ENCODE results near the gene FTSJ3. TPM values are rescaled to one million over a fixed set of nuclear protein-coding genes. Genes with fewer than 3 reads are reported as not detected.

FTSJ3 gene
- total RNA-seq, 4 donors from 2014 or later, result 36.3 to 53.2 (median 51.7) TPM

DNA sequence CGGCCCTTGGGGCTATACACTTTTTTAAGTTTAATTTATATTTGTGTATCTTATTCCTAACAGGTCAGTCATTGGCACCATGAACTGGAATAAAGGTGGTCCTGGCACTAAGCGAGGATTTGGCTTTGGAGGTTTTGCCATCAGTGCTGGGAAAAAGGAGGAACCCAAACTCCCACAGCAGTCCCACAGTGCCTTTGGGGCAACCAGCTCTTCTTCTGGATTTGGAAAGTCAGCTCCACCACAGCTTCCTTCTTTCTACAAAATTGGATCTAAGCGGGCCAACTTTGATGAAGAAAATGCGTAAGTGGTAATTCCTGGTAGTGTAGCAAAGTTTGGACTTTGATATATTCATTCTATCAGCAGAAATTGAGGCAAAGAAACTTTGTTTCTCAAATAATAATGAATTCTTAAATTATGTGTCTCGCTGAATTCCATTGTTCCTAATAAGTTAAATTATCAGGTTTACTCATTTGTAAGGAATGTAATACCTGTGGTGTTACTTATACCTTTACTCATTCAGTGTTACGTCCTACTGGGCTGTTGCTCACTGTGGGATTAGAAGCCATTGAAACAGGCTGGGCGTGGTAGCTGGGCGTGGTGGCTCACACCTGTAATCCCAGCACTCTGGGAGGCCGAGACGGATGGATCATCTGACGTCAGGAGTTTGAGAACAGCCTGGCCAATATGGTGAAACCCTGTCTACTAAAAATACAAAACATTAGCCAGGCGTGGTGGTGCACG is 40.3 kb downstream of the FTSJ3 start:
- H3K27me3 ChIP-seq, result no peaks in the 10 kb centered on the region
- 90 to 91% methylated on average over 8 to 11 of the region's 13 CpGs for WGBS, 2 donors (ENCODE audit: low coverage in 1 of 2)
- H3K36me3 ChIP-seq, result peaks cover 0 to 75% of the 10 kb centered on the region in 2 donors
- peaks cover 0 to 61% (median 0%) of the 10 kb centered on the region in 3 donors for H3K4me1 ChIP-seq
- no peak for TF ChIP-seq POLR2A (IDR thresholded peaks at IDR 0.05)
- TF ChIP-seq POLR2AphosphoS5 (IDR thresholded peaks at IDR 0.05), result no peak
- no peak for TF ChIP-seq EP300 (IDR thresholded peaks at IDR 0.05)
- TF ChIP-seq, protein P1, sequence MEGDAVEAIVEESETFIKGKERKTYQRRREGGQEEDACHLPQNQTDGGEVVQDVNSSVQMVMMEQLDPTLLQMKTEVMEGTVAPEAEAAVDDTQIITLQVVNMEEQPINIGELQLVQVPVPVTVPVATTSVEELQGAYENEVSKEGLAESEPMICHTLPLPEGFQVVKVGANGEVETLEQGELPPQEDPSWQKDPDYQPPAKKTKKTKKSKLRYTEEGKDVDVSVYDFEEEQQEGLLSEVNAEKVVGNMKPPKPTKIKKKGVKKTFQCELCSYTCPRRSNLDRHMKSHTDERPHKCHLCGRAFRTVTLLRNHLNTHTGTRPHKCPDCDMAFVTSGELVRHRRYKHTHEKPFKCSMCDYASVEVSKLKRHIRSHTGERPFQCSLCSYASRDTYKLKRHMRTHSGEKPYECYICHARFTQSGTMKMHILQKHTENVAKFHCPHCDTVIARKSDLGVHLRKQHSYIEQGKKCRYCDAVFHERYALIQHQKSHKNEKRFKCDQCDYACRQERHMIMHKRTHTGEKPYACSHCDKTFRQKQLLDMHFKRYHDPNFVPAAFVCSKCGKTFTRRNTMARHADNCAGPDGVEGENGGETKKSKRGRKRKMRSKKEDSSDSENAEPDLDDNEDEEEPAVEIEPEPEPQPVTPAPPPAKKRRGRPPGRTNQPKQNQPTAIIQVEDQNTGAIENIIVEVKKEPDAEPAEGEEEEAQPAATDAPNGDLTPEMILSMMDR (IDR thresholded peaks at IDR 0.05), result no peak
- no peak overlapping the region for H3K27ac ChIP-seq
- H3K4me3 ChIP-seq, result no peak overlapping the region
- ATAC-seq, result no peak
- H3K9me3 ChIP-seq, result no peaks in the 10 kb centered on the region

DNA sequence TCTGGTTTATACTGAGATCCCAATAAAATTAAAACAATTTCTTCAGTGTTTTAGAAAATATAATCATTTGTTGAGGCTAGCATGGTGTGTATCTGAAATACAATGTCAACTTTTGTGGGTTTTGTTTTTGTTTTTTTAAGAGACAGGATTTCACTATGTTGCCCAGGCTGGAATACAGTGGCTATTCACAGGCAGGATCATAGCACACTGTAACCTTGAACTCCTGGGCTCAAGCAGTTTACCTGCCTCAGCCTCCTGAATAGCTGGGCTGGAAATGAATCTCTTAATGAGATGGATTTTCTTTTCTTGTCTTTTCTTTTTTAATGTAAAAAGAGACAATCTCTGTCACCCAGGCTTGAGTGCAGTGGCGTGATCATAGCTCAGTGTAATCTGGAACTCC is 41.3 kb downstream of the FTSJ3 start:
- H3K9me3 ChIP-seq, result no peaks in the 10 kb centered on the region
- WGBS, 2 donors (ENCODE audit: low coverage in 1 of 2), result 86 to 100% methylated on average over 1 of the region's 1 CpG
- peaks cover 0 to 70% of the 10 kb centered on the region in 2 donors for H3K36me3 ChIP-seq
- H3K4me3 ChIP-seq, result no peak overlapping the region
- ATAC-seq, result no peak
- no peak overlapping the region for H3K27ac ChIP-seq
- no peaks in the 10 kb centered on the region for H3K27me3 ChIP-seq
- H3K4me1 ChIP-seq, result peaks cover 0 to 62% (median 0%) of the 10 kb centered on the region in 3 donors
- TF ChIP-seq, protein P1 (IDR thresholded peaks at IDR 0.05), result no peak
- TF ChIP-seq POLR2AphosphoS5 (IDR thresholded peaks at IDR 0.05) (no peak), EP300 (IDR thresholded peaks at IDR 0.05) (no peak), POLR2A (IDR thresholded peaks at IDR 0.05) (no peak)

DNA sequence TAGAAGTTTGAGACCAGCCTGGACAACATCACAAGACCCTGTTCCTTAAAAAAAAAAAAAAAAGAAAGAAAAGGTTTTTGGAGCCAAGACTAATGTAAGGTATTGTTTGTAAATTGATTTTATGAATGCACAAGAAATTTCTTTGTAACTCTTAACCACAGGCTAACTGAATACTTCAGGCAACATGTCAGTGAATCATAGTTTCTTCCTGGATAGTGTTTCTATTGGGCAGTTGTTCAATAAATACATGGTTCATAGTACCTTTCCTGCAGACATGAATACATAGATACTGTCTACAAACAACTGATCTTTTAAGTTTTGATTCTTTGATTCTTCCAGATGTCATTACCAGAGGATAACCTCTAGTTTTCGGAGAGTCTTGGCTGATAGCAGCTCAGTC is 41.9 kb downstream of the FTSJ3 start:
- H3K9me3 ChIP-seq, result no peaks in the 10 kb centered on the region
- peaks cover 0 to 65% of the 10 kb centered on the region in 2 donors for H3K36me3 ChIP-seq
- no peak overlapping the region for H3K27ac ChIP-seq
- H3K27me3 ChIP-seq, result no peaks in the 10 kb centered on the region
- H3K4me3 ChIP-seq, result no peak overlapping the region
- H3K4me1 ChIP-seq, result peaks cover 0 to 66% (median 0%) of the 10 kb centered on the region in 3 donors
- 89 to 92% methylated on average over 1 of the region's 1 CpG for WGBS, 2 donors (ENCODE audit: low coverage in 1 of 2)
- no peak for TF ChIP-seq POLR2AphosphoS5 (IDR thresholded peaks at IDR 0.05)
- TF ChIP-seq, protein P1 (IDR thresholded peaks at IDR 0.05), result no peak
- TF ChIP-seq POLR2A (IDR thresholded peaks at IDR 0.05), result no peak
- TF ChIP-seq EP300 (IDR thresholded peaks at IDR 0.05), result no peak
- no peak for ATAC-seq

DNA sequence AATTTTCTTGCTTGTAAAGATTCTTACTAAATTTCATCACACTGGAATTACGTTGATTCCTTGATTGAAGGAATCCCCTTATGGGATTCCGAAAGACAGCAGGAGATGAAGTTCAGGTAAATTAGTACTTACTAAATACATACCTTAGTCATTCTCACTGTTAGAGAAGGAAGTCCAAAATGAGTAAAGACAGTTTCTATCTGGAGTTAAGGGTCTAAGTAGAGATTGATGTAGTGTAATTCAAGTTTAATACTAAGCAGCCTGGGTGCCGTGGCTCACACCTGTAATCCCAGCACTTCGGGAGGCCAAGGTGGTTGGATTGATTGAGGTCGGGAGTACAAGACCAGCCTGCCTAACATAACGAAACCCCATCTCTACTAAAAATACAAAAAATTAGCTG is 43.9 kb downstream of the FTSJ3 start:
- Histone ChIP-seq H3K36me3 (peaks cover 0 to 57% of the 10 kb centered on the region in 2 donors), H3K4me1 (peaks cover 0 to 80% (median 0%) of the 10 kb centered on the region in 3 donors), H3K27me3 (no peaks in the 10 kb centered on the region), H3K4me3 (no peak overlapping the region), H3K27ac (no peak overlapping the region), H3K9me3 (no peaks in the 10 kb centered on the region)
- no peak for ATAC-seq
- WGBS, 2 donors (ENCODE audit: low coverage in 1 of 2), result 62 to 79% methylated on average over 3 to 6 of the region's 6 CpGs
- TF ChIP-seq POLR2A (IDR thresholded peaks at IDR 0.05) (no peak), EP300 (IDR thresholded peaks at IDR 0.05) (no peak), POLR2AphosphoS5 (IDR thresholded peaks at IDR 0.05) (no peak)
- TF ChIP-seq, protein P1 (IDR thresholded peaks at IDR 0.05), result no peak

DNA sequence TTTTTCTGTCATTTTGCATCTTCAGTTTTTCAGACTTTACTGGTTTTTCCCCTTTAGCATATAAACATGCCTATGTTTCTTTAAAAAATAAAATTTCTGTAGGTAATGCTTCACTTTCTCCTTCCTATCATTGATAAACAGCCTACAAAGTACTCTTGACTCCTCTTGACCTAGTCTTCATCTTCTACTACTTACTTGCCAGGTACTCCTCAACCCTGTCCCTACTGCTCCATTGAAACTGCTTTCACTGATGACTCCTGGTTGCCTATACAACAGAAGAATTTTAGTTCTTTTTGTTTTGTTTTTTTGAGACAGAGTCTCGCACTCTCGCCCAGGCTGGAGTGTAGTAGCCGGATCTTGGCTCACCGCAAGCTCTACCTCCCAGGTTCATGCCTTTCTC is 46.5 kb downstream of the FTSJ3 start:
- H3K9me3 ChIP-seq, result no peaks in the 10 kb centered on the region
- TF ChIP-seq POLR2AphosphoS5 (IDR thresholded peaks at IDR 0.05), result no peak
- TF ChIP-seq EP300 (IDR thresholded peaks at IDR 0.05), result no peak
- TF ChIP-seq POLR2A (IDR thresholded peaks at IDR 0.05), result no peak
- TF ChIP-seq, protein P1 (IDR thresholded peaks at IDR 0.05), result no peak
- H3K27ac ChIP-seq, result no peak overlapping the region
- no peak overlapping the region for H3K4me3 ChIP-seq
- peaks cover 0 to 95% (median 0%) of the 10 kb centered on the region in 3 donors for H3K4me1 ChIP-seq
- WGBS, 2 donors (ENCODE audit: low coverage in 1 of 2), result 95 to 100% methylated on average over 3 to 4 of the region's 4 CpGs
- peaks cover 0 to 41% of the 10 kb centered on the region in 2 donors for H3K36me3 ChIP-seq
- ATAC-seq, result no peak
- H3K27me3 ChIP-seq, result no peaks in the 10 kb centered on the region

Measured in gastroesophageal sphincter (tissue), 4 donors.